Right forelimb (tissue), 1 donor: ENCODE results near the gene SMYD4.
"Not testable (repeated sequence)": the region's sequence is repeated elsewhere in the genome, so short reads cannot be mapped to it uniquely, and the experiment has no call there.

Experiments used
- DNase-seq: peaks from one replicate; pipeline ENCODE4 v3.0.0-alpha.2; 2018

The SMYD4 gene

GRCh38 chr17:1779571-1780131 is 50.1 kb downstream of the SMYD4 start:
- DNase-seq, result peak; percentile 90

GRCh38 chr17:1776857-1777256 is 52.8 kb downstream of the SMYD4 start:
- no peak for DNase-seq

DNA sequence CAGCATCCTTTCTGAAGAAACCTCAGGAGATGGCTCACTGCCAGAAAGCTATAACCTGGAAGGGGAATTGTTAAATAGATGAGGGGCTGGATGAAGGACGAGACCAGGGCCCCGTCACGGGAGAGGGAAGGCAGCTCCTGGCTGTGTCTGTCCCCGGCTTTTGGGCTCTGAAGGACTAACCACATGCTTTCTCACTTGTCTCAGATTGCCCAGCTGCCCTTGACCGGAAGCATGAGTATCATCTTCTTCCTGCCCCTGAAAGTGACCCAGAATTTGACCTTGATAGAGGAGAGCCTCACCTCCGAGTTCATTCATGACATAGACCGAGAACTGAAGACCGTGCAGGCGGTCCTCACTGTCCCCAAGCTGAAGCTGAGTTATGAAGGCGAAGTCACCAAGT is 53.4 kb downstream of the SMYD4 start:
- no peak for DNase-seq

DNA sequence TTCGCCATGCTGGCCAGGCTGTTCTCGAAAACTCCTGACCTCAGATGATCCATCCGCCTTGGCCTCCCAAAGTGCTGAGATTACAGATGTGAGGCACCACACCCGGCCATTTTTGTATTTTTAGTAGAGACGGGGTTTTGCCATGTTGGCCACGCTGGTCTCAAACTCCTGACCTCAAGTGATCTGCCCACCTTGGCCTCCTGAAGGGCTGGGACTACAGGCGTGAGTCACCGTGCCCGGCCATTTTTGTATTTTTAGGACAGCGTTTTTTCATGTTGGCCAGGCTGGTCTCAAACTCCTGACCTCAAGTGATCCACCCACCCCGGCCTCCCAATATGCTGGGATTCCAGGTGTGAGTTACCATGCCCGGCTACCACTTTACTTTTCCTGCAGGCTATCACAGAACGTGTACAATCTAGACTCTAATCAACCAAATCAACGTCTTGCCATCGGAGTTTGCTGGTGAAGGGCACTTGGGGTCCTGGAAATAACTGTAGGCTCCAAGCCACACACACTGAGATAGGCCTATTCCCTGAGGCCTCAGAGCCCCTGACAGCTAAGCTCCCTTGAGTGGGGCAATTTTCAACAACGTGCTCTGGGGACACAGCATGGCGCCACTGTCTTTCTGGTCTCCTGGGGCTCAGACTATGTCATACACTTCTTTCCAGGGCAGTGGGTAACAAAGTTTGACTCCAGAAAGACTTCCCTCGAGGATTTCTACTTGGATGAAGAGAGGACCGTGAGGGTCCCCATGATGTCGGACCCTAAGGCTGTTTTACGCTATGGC is 55.1 kb downstream of the SMYD4 start:
- DNase-seq, result no peak

GRCh38 chr17:1773696-1774181 is 56.0 kb downstream of the SMYD4 start:
- no peak for DNase-seq

- not testable (repeated sequence) for DNase-seq
Observed at GRCh38 chr17:1773000-1773695, 56.6 kb downstream of the SMYD4 start.

GRCh38 chr17:1769822-1770477 is 59.8 kb downstream of the SMYD4 start:
- DNase-seq, result no peak

GRCh38 chr17:1767358-1767757 is 62.3 kb downstream of the SMYD4 start:
- no peak for DNase-seq

DNA sequence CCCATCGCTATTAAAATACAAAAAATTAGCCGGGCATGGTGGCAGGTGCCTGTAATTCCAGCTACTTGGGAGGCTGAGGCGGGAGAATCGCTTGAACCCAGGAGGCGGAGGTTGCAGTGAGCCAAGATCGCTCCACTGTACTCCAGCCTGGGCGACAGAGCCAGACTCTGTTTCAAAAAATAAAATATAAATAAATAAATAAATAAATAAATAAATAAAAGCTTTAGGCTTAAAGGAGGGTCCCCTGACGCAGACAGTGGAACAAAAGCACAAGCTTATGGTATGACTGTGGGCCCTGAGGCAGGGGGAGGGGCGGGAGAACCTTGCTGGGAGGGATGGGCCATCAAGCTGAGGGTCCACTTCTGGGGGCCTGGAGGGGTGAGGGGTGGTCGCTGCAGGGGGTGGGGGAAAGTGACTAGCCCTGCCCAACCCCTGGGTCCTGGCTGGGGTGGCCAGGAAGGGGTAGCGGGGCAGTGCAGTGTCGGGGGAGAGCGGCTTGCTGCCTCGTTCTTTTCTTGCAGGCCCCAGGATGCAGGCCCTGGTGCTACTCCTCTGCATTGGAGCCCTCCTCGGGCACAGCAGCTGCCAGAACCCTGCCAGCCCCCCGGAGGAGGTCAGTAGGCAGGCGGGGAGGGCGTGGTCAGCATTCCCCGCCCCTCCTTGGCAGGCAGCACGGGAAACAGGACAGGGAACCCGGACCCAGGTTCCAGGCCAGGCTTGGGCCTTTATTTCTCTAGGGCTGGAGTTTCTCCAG is 63.1 kb downstream of the SMYD4 start:
- no peak for DNase-seq

DNA sequence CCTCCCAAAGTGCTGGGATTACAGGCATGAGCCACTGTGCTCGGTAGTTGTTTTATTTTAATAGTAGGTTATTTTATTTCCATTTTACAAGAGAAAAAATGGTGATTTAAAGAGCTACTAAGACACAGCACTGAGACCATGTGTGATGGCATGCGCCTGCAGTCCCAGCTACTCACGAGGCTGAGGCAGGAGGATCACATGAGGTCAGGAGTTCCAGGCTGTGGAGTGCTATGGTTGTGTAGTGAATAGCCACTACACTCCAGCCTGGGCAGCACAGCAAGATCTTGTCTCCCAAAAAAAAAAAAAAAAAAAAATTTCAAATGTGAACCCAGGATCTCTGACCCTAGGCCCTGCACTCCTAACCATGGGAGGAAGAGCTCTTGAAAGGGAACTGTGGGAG is 64.1 kb downstream of the SMYD4 start:
- DNase-seq, result no peak

GRCh38 chr17:1764705-1765104 is 65.0 kb downstream of the SMYD4 start:
- not testable (repeated sequence) for DNase-seq

DNA sequence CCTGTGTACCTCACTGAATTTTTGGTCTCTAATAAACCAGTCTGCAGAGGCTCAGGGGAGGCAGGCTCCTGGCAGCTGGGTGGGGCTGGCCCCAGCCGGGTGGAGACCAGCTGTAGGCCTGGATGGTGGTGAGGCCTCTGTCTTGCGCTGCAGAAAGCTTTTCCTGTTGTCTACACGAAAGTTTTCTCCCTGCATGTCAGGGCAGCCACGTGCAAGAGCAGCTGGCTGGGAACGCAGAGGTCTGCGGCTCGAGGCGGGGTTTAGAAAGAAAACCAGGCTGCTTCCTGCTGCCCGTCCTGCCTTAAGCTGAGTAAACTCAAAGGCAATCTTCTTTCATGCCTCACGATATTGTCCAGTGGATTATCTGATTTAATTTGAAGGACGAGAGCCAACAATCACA is 65.4 kb downstream of the SMYD4 start:
- DNase-seq, result peak; percentile 78

DNA sequence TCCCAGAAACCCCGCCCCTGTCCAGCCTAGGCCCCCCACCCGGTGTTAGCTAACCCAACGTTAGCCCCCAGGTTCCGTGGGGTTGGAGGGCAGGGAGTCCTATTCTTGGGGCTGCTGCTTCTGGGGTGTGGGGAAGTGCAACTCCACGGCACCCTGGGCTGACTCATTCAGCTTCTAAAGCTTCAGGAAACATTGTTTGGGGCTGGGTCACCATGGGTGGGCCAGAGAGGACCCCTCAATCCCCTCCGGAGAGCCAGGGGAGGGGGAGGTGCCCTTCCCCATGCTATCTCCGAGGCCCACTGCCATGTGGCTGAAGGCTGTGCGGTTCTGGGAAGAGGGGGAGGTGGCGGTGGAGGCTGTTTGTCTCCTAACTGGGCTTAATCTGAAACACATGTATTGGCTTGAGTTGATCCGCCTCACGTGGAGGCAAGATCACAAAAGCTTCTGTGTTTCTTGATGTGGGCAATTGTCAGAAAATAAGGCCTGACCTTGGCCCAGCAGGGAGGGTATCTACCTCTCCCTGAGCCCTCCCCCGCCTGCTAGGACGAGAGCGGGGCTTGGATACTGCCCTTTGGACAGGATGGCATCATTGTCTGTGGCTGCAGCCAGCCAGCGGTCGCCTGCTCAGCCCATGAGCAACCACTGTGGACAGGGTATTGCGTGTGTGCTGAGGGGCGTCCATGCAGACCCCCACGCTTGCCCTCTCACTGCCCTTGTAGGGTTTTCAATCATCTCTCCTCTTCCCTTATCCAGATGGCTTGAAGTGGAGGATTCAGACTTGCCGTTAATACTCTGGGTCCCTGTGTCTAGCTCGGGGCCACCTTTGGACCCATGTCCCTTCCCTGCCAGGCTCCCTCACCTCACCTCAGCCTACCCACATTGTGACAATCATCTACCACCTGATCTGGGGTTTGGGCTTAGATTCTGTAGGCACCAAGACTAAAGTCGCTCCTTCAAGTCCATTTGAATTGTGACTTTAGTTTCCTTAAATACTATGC is 66.5 kb downstream of the SMYD4 start:
- peak; percentile 81 for DNase-seq

GRCh38 chr17:1762233-1762900 is 67.3 kb downstream of the SMYD4 start:
- peak; percentile 68 for DNase-seq

DNA sequence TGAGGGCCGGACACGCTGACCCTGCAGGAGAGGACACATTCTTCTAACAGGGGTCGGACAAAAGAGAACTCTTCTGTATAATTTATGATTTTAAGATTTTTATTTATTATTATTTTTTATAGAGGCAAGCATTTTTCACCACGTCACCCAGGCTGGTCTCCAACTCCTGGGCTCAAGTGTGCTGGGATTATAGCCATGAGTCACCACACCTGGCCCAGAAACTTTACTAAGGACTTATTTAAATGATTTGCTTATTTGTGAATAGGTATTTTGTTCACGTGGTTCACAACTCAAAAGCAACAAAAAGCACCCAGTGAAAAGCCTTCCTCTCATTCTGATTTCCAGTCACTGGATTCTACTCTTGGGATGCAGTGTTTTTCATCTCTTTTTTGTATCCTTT is 70.2 kb downstream of the SMYD4 start:
- DNase-seq, result no peak

- no peak for DNase-seq
Observed at GRCh38 chr17:1758807-1759206, 70.9 kb downstream of the SMYD4 start.

DNA sequence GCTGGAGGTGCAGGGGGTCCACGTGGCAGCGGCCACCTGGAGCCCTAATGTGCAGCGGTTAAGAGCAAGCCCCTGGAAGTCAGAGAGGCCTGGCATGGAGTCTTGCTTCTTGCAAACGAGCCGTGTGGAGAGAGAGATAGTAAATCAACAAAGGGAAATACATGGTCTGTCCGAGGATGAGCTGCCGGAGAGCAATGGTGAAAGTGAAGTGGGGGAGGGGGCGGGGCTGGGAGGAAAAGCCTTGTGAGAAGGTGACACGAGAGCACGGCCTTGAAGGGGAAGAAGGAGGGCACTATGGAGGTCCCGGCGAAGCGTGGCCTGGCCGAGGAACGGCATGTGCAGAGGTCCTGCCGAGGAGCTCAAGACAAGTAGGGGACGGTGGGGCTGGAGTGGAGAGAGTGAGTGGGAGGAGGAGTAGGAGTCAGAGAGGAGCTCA is 73.9 kb downstream of the SMYD4 start:
- no peak for DNase-seq

- no peak for DNase-seq
Observed at GRCh38 chr17:1755252-1755826, 74.4 kb downstream of the SMYD4 start.

- DNase-seq, result no peak
Observed at GRCh38 chr17:1754430-1755112, 75.1 kb downstream of the SMYD4 start.
